Esophagus squamous epithelium (tissue), 4 donors: ENCODE measurements around the gene TBC1D2B.
"Not testable (repeated sequence)": the region's sequence is repeated elsewhere in the genome, so short reads cannot be mapped to it uniquely, and the experiment has no call there.

Experiments used
- CTCF ChIP-seq, 6 experiments: fragments of 450-650 bp in 4 of 6; fragments of 200-600 bp in 2 of 6; sonication (generic) in 2 of 6; IDR thresholded peaks; one replicate each; pipeline ENCODE4 v1.5.1; 2016 to 2019; ENCODE audit warnings: antibody characterized with exemption in 6 of 6, mild to moderate bottlenecking in 4 of 6, moderate library complexity in 4 of 6
- POLR2A ChIP-seq, 4 donors: fragments of 450-650 bp; IDR thresholded peaks; one replicate each; pipeline ENCODE4 v1.6.1; 2017; ENCODE audit warnings: antibody characterized with exemption in 4 of 4, mild to moderate bottlenecking in 4 of 4, moderate library complexity in 3 of 4

- not testable (repeated sequence) for TF ChIP-seq CTCF, POLR2A (IDR thresholded peaks at IDR 0.05)
These were observed 127.0 kb downstream of the TBC1D2B start for GRCh38 chr15:77950470-77950869.
